GM19351 (cell line): Measurements from ENCODE around the gene SBSN.

ENCODE experiments used
- ATAC-seq: cut with Tn5 transposase; IDR thresholded peaks from one replicate; pipeline ENCODE4 v1.9.1; 2021; ENCODE audit warnings: mild to moderate bottlenecking, moderate library complexity; ENCODE audit not compliant: unreplicated experiment

Gene SBSN

GRCh38 chr19:35533822-35534392, 5.8 kb upstream of the SBSN start:
- ATAC-seq, result no peak

GRCh38 chr19:35533201-35533821, 5.2 kb upstream of the SBSN start, which contains the start of gene GAPDHS:
GAPDHS (plus strand) TSS chr19:35533456; CDS start chr19:35533528, 72 bp downstream.
- no peak for ATAC-seq

GRCh38 chr19:35531291-35531690, 3.2 kb upstream of the SBSN start:
- no peak for ATAC-seq

GRCh38 chr19:35529241-35530218, 1.4 kb upstream of the SBSN start:
- ATAC-seq, result no peak

GRCh38 chr19:35525873-35526272, 2.2 kb downstream of the SBSN start:
- no peak for ATAC-seq

- no peak for ATAC-seq
These were observed 3.8 kb downstream of the SBSN start for GRCh38 chr19:35524181-35524837.

- no peak for ATAC-seq
These were observed 5.3 kb downstream of the SBSN start for GRCh38 chr19:35522745-35523327.

- ATAC-seq, result no peak
These were observed 6.9 kb downstream of the SBSN start for GRCh38 chr19:35521124-35521743.

- no peak for ATAC-seq
These were observed 8.8 kb downstream of the SBSN start for GRCh38 chr19:35519291-35519690.

GRCh38 chr19:35518313-35518712, 9.8 kb downstream of the SBSN start:
- ATAC-seq, result no peak

GRCh38 chr19:35517342-35517741, 10.8 kb downstream of the SBSN start:
- no peak for ATAC-seq

GRCh38 chr19:35516310-35516709, 11.8 kb downstream of the SBSN start:
- ATAC-seq, result no peak

- no peak for ATAC-seq
These were observed 13.8 kb downstream of the SBSN start for GRCh38 chr19:35514282-35514809.

- no peak for ATAC-seq
These were observed 14.4 kb downstream of the SBSN start, which contains the start of gene DMKN for GRCh38 chr19:35513628-35514281. DMKN (minus strand) TSS chr19:35513649; CDS start chr19:35513475, 174 bp downstream.

- no peak for ATAC-seq
These were observed 15.1 kb downstream of the SBSN start for GRCh38 chr19:35512831-35513627.

GRCh38 chr19:35511337-35511736, 16.8 kb downstream of the SBSN start:
- no peak for ATAC-seq

GRCh38 chr19:35510626-35510964, 17.5 kb downstream of the SBSN start:
- ATAC-seq, result no peak

- no peak for ATAC-seq
These were observed 18.1 kb downstream of the SBSN start for GRCh38 chr19:35509861-35510625.
